ENCODE results near the gene MINDY2.
A peak's percentile ranks its signal among the peaks of the same experiment; 100 is the strongest.
"Not testable (repeated sequence)": the region's sequence is repeated elsewhere in the genome, so short reads cannot be mapped to it uniquely, and the experiment has no call there.

MINDY2 gene

DNA sequence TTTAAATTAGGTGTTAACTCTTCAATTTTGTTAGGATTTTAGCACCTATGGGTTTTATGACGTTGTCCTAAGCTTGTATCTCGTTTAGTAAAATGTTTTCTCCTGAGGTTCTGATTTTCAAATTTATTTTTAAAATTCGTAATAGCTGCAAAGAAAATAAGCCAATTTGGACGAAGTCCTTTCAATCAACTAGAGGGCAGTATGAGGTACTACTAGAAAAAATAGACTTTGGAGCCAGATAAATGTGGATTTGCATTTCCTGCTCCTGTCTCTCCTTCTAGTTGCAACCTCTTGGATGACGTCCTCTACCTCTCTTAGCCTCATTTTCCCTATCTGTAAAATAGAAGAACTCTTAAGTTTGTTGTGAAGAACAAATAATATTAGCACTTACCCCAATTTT is 81.2 kb downstream of the MINDY2 start:
- TF ChIP-seq, protein P1, sequence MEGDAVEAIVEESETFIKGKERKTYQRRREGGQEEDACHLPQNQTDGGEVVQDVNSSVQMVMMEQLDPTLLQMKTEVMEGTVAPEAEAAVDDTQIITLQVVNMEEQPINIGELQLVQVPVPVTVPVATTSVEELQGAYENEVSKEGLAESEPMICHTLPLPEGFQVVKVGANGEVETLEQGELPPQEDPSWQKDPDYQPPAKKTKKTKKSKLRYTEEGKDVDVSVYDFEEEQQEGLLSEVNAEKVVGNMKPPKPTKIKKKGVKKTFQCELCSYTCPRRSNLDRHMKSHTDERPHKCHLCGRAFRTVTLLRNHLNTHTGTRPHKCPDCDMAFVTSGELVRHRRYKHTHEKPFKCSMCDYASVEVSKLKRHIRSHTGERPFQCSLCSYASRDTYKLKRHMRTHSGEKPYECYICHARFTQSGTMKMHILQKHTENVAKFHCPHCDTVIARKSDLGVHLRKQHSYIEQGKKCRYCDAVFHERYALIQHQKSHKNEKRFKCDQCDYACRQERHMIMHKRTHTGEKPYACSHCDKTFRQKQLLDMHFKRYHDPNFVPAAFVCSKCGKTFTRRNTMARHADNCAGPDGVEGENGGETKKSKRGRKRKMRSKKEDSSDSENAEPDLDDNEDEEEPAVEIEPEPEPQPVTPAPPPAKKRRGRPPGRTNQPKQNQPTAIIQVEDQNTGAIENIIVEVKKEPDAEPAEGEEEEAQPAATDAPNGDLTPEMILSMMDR (IDR thresholded peaks at IDR 0.05; ENCODE audit: low read length, missing control alignments): peak; percentile 23
- H3K4me3 ChIP-seq (replicated peaks; ENCODE audit: low read depth, low read length): no peak overlapping the region
- DNase-seq (ENCODE audit: low read depth): peak; percentile 19

DNA sequence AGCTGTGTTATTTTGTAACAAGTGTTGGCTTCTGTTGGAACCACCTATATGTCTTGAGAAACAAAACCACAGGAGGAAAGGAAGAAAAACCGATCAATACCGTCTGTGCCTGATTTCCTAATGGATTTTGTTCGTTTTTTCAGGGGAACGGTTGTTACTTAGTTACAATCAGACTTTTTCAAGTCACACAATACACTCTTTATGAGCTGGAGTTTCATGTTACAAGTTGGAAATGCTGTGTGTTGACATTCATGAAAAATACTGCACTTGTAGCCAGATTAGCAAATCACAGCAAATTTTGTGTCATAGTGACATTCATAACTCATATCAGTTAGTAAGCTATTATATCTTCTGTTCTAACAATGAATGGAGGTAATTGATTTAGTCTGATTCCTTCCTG is 83.5 kb downstream of the MINDY2 start:
- TF ChIP-seq, protein P1 (IDR thresholded peaks at IDR 0.05; ENCODE audit: low read length, missing control alignments): no peak
- DNase-seq (ENCODE audit: low read depth): peak; percentile 31

DNA sequence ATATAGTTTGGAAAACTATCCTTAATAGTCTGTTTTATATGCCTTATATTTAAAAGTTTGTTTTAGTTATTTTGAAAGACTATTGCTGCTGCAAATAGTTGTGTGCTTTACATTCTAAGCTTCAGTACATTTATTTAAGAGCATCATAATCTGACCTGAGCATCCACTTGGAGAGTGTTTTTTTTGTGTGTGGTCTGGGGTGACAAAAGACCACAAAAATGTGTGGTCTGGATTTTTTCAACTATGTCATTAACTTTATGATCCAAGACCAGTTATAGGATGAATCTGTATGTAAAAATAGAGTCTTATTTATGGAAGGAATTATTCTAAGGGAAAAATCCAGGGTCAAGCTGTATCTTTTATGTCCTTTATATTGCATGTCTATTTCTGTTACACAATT is 85.0 kb downstream of the MINDY2 start:
- TF ChIP-seq, protein P1 (IDR thresholded peaks at IDR 0.05; ENCODE audit: low read length, missing control alignments): no peak
- H3K4me3 ChIP-seq (replicated peaks; ENCODE audit: low read depth, low read length): no peak overlapping the region
- DNase-seq (ENCODE audit: low read depth): peak; percentile 24

More for the DNA sequence above, 83.5 kb downstream of the MINDY2 start:
- no peak overlapping the region for H3K4me3 ChIP-seq (replicated peaks; ENCODE audit: low read depth, low read length)

DNA sequence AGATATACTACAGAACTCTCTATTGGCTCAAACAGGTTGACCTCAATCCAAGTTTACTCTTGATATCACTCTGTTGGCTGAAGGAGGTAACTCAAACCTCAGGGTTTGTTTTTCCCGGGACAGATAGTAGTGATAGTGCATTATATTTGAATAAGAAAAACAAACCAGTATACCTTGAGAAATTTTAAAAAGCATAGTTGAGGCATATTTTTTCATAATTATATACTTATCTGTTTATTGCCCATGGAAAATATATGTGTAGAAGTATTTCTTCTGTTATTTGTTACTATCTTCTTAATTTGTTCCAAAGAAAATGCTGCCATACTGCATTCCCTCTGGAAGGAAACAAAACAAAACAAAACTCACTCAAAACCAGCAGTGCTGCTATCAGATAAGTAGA is 85.5 kb downstream of the MINDY2 start:
- not testable (repeated sequence) for H3K4me3 ChIP-seq (replicated peaks; ENCODE audit: low read depth, low read length); DNase-seq (ENCODE audit: low read depth)

DNA sequence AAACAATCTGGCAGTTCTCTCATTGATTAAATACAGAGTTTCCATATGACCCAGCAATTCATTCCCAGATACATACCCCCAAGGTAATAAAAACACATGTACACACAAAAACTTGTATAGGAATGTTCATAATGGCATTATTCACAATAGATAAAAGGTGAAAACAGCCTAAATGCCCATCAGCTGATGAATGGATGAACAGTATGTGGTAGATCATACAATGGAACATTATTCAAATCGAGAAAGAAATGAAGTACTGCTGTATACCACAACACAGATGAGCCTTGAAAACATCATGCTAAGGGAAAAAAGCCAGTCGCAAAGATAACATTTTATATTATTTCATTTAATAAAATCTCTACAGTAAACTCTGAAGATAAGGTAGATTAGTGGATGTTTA is 91.2 kb downstream of the MINDY2 start:
- DNase-seq (ENCODE audit: low read depth): no peak
- no peak overlapping the region for H3K4me3 ChIP-seq (replicated peaks; ENCODE audit: low read depth, low read length)
- TF ChIP-seq, protein P1 (IDR thresholded peaks at IDR 0.05; ENCODE audit: low read length, missing control alignments): no peak

DNA sequence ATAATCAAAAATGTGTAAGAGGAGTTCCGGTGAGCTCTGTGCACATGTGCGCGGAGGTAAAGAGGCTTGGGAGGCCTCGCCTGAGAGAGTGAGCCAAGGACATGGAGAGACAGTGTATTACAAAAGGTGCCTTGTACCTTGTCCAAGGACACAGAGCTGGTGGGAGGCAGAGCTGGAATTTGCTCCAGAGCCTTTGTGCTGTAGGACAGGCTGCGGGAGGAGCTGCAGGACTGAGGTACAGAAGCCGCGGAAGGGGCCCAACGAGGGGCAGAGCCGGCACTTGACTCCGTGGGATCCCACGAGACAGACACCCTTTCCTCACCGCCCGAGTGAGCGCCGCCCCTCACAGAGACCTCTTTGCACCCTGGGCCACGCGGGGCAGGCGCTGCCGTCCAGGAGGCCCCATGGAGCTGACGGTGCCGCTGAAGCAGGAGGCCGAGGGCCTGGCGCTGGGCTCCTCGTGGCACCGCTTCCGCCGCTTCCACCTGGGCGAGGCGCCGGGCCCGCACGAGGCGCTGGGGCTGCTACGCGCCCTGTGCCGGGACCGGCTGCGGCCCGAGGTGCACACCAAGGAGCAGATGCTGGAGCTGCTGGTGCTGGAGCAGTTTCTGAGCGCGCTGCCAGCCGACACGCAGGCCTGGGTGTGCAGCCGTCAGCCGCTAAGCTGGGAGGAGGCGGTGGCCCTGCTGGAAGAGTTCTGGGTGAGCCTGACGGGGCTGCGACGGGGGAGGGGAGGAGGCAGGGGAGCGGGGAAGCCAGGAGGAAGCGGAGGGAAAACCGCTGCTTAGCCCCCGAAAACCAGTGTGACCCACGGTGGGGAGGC is 93.7 kb downstream of the MINDY2 start:
- peak; percentile 33 for DNase-seq (ENCODE audit: low read depth)
- TF ChIP-seq, protein P1 (IDR thresholded peaks at IDR 0.05; ENCODE audit: low read length, missing control alignments): no peak

DNA sequence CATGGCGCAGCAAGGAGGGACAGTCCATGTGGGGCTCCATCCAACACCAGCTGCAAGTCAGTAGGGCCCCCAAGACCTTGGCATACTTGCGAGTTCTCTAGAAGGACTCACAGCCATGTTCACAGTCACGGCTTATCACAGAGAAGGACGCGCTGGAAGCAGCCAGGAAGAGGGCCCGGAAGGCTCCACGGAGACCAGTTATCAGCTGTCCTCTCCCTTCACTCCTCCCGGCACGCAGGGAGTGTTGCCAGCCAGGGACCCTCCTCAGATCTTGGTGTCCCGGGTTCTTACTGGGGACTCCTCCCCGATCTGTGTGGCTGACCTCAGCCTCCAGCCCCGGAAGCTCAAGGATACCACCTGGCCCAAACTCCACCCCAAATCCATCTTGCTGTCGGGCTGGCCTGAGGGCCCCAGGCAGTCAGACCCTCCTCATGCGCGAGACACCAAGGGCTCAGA is 94.4 kb downstream of the MINDY2 start:
- DNase-seq (ENCODE audit: low read depth): peak; percentile 23
- H3K4me3 ChIP-seq (replicated peaks; ENCODE audit: low read depth, low read length): peak overlapping the region; percentile 35
- TF ChIP-seq, protein P1 (IDR thresholded peaks at IDR 0.05; ENCODE audit: low read length, missing control alignments): no peak

More for the DNA sequence above, 93.7 kb downstream of the MINDY2 start:
- peak overlapping the region; percentile 35 for H3K4me3 ChIP-seq (replicated peaks; ENCODE audit: low read depth, low read length)

Measured in fibroblast of pulmonary artery (primary cell).